ENCODE measurements around the gene FYB2.

Gene FYB2

DNA sequence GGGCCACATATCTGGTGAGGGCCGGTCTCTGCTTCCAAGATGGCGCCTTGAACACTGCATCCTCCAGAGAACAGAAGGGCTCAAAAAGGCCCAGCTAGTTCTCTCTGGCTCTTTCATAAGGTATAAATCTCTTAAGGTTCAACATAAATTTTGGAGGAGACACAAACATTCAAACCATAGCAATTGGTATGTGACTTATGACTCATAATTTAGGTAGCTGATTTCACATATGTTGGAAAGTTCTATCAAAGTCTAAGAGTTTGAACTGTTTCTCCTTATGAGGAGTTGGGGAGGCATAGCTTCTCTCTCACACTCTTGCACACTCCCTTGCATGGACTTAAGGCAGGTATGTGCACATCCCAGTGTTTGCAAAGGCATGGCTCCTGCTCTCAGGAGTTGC is 5.1 kb upstream of the FYB2 start:
- no peak for DNase-seq (ENCODE audit: low read depth)
- TF ChIP-seq CTCF (IDR thresholded peaks at IDR 0.05; ENCODE audit: low read depth, low read length): no peak
- TF ChIP-seq, protein P1, sequence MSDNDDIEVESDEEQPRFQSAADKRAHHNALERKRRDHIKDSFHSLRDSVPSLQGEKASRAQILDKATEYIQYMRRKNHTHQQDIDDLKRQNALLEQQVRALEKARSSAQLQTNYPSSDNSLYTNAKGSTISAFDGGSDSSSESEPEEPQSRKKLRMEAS (IDR thresholded peaks at IDR 0.05; ENCODE audit: low read depth, low read length): no peak
- no peak for TF ChIP-seq POLR2A (IDR thresholded peaks at IDR 0.05; ENCODE audit: extremely low read depth, insufficient read length)
- TF ChIP-seq MYC (IDR thresholded peaks at IDR 0.05; ENCODE audit: low read depth, low read length): no peak
- no peak overlapping the region for H3K4me3 ChIP-seq (ENCODE audit: low read depth, low read length)

DNA sequence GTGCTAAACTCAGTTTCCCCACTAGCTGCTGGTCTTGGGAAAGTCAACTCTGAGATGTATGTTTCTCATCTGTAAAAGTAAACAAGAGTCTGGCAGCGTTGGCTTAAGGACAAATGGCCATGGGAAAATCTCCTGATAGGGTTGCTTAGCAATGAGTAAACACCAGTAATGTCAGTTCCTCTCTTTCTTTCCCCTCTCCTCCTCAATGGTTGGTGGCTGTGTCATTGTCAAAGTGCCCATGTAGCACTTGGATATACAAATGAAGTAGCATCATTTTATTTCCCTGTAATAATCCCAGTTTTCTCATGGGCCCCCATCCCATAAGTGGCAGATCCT is 2.2 kb upstream of the FYB2 start:
- TF ChIP-seq MYC (IDR thresholded peaks at IDR 0.05; ENCODE audit: low read depth, low read length) (no peak), CTCF (IDR thresholded peaks at IDR 0.05; ENCODE audit: low read depth, low read length) (no peak), POLR2A (IDR thresholded peaks at IDR 0.05; ENCODE audit: extremely low read depth, insufficient read length) (no peak)
- TF ChIP-seq, protein P1 (IDR thresholded peaks at IDR 0.05; ENCODE audit: low read depth, low read length): no peak

GRCh38 chr1:56820755-56821461 is 1.7 kb upstream of the FYB2 start:
- no peak overlapping the region for H3K4me3 ChIP-seq (ENCODE audit: low read depth, low read length)
- peak; percentile 90 for TF ChIP-seq CTCF (IDR thresholded peaks at IDR 0.05; ENCODE audit: low read depth, low read length)
- TF ChIP-seq, protein P1 (IDR thresholded peaks at IDR 0.05; ENCODE audit: low read depth, low read length): no peak
- DNase-seq (ENCODE audit: low read depth): peak; percentile 63

More for the DNA sequence above, 2.2 kb upstream of the FYB2 start:
- DNase-seq (ENCODE audit: low read depth): no peak
- no peak overlapping the region for H3K4me3 ChIP-seq (ENCODE audit: low read depth, low read length)

DNA sequence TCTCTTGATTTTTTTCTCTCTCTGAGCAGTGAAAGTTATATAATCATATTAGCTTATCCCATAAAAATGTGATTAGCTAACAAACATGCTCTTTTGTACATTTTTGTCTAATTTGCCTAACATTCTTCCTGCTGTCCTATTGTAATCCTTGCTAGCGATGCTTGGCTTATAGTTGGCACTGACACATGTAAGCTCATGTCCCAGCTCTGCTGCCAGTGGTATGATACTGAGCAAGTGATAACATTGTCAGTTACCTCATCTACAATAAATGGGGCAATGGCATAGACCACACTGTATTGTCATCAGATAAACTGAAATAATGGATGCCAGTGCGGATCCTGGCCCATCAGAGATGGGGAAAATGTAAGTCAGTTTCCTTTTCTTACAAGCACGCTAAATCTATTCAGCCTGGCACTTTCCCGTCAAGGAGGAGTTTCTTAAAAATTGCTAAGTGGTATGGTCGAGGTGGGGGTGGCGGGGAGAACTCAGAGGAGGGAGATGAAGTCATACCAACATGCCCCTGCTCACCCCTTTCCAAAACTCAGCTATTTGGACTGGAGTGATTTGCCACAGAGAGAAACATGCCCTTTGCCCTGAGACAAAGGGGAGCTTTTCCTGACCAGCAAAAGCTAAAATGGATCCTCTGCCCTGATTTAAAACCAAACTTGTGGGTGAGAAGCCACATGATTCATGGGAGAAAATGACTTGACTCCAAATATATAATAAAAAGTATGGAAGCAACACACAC is 1.3 kb downstream of the FYB2 start:
- TF ChIP-seq, protein P1 (IDR thresholded peaks at IDR 0.05; ENCODE audit: low read depth, low read length): no peak
- TF ChIP-seq MYC (IDR thresholded peaks at IDR 0.05; ENCODE audit: low read depth, low read length) (no peak), CTCF (IDR thresholded peaks at IDR 0.05; ENCODE audit: low read depth, low read length) (no peak), POLR2A (IDR thresholded peaks at IDR 0.05; ENCODE audit: extremely low read depth, insufficient read length) (no peak)
- no peak for DNase-seq (ENCODE audit: low read depth)
- no peak overlapping the region for H3K4me3 ChIP-seq (ENCODE audit: low read depth, low read length)

DNA sequence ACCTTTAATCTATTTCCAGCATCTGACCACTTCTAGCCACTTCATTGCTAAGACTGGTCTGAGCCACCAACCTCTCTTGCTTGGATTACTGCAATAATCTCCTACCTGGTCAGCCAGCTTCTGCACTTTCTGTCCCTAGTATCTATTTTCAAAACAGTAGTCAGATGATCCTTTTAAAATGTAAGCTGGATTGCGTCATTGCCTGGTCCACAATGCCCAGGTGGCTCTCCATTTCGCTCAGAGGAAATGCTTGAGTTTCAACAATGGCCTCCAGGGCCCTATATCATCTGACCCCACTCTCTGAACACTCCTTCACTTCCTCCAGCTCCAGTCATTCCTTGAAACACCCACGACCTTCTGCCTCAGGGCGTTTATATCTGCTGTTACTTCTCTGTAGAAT is 2.3 kb downstream of the FYB2 start:
- TF ChIP-seq, protein P1 (IDR thresholded peaks at IDR 0.05; ENCODE audit: low read depth, low read length): no peak
- TF ChIP-seq MYC (IDR thresholded peaks at IDR 0.05; ENCODE audit: low read depth, low read length) (no peak), CTCF (IDR thresholded peaks at IDR 0.05; ENCODE audit: low read depth, low read length) (no peak), POLR2A (IDR thresholded peaks at IDR 0.05; ENCODE audit: extremely low read depth, insufficient read length) (no peak)
- DNase-seq (ENCODE audit: low read depth): no peak
- H3K4me3 ChIP-seq (ENCODE audit: low read depth, low read length): no peak overlapping the region
